T-helper 2 cell (primary cell): ENCODE data around the gene CBLN3.
A peak's percentile ranks its signal among the peaks of the same experiment; 100 is the strongest.

Experiments
- DNase-seq, 5 experiments: peaks; one replicate each; pipeline versions ENCODE4 v3.0.0 to v3.0.0-alpha.2; 2012 to 2022

The CBLN3 gene

GRCh38 chr14:24425704-24426103 is 3.8 kb downstream of the CBLN3 start:
- peak in 1 of 5 experiments; percentile 49 for DNase-seq

DNA sequence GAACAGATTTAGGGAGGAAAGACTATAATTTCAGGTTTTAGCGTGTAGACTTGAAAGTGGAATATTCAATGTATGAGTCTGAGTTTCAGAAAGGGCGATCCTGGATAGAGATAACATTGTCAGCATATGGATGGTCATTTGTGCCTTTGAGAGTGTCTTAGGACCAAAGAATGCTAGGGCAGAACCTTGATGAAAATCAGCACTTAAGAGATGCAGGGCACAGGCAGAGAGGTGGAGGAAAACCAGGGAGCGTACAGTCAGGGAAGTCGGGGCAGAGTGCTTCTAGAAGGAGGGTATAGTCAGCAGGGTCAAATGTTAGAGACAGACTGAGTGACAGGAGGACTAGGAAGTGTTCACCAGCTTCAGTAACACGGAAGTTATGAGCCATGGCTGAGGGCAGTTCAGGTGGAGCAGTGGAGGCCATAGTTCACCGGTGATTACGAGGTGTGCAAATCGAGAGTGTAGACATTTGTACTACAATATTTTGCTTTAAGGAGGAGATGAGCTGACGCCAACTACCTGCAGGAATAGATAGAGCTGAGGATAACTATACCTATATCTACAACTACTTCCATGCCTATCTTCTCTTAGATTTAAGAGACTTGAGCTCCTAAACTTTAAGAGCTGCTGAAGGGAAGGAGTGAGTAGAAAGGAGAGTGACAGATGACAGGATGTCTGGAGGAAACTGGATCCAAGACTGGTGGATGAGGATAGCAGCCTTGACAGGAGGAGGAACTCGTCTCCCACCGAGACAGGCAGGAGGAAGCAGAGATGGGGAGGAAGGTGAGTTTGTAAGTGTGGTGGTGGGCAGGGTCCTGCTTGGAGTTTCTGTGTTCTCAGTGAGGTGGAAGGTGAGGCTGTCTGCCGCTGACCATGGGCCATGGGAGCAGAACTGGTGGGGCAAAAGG is 6.5 kb downstream of the CBLN3 start:
- no peak for DNase-seq

DNA sequence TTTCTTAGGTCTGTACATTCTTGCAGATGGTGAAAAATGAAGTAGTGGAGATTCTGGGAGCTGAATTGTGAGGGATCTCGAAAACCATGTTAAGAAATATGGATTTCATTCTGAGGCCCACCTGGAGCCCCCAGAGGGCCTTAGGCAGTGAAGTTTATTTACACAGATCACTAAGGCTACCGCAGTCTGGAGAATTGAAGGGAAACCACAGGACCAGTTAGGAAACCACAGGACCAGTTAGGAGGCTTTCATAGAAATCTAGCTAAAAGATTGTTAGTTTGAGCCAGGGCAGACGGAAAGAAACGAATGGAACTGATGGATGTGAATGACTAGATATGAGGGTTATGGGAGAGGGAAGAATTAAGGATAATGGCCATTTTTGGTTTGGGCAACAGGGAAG is 7.2 kb downstream of the CBLN3 start:
- DNase-seq = peak in 1 of 5 experiments; percentile 51

DNA sequence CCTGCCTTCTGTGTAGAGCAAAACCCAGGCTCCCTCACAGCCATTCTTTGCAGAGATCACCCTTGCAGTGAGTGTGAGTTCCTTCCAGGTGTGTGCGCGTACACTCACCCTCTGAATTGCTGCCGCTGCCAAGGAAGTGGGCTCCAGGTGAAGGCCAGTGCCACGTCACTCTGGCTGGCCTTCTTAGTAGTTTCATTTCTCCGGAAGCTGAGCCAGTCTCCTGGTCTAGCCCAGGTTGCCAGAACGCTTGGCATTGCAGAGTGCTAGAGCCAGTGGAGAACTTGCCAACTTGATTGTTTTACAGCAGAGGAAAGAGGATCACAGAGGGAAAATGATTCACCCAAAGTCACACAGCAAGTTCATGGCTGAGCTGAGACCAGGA is 11.0 kb downstream of the CBLN3 start:
- no peak for DNase-seq

GRCh38 chr14:24417832-24418491 is 11.5 kb downstream of the CBLN3 start:
- DNase-seq = no peak

GRCh38 chr14:24416932-24417619 is 12.4 kb downstream of the CBLN3 start:
- no peak for DNase-seq

DNA sequence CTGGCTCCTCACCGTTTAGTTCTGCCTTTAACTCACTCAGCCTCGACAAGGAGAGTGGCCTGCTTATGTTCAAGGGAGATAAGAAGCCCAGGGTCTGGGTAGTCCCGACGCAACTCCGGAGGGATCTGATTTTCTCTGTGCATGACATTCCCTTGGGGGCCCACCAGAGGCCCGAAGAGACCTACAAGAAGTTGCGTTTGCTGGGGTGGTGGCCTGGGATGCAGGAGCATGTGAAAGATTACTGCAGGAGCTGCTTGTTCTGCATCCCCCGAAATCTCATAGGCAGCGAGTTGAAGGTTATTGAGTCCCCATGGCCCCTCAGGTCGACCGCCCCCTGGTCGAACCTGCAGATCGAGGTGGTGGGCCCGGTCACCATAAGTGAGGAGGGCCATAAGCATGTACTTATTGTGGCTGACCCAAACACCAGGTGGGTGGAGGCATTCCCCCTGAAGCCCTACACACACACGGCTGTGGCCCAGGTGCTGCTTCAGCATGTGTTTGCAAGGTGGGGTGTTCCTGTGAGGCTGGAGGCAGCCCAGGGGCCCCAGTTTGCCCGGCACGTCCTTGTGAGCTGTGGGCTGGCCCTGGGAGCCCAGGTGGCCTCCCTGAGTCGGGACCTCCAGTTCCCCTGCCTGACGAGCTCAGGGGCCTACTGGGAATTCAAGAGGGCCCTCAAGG is 13.1 kb downstream of the CBLN3 start:
- DNase-seq = no peak

- DNase-seq = no peak
Measured at GRCh38 chr14:24415421-24416253, 13.8 kb downstream of the CBLN3 start.

DNA sequence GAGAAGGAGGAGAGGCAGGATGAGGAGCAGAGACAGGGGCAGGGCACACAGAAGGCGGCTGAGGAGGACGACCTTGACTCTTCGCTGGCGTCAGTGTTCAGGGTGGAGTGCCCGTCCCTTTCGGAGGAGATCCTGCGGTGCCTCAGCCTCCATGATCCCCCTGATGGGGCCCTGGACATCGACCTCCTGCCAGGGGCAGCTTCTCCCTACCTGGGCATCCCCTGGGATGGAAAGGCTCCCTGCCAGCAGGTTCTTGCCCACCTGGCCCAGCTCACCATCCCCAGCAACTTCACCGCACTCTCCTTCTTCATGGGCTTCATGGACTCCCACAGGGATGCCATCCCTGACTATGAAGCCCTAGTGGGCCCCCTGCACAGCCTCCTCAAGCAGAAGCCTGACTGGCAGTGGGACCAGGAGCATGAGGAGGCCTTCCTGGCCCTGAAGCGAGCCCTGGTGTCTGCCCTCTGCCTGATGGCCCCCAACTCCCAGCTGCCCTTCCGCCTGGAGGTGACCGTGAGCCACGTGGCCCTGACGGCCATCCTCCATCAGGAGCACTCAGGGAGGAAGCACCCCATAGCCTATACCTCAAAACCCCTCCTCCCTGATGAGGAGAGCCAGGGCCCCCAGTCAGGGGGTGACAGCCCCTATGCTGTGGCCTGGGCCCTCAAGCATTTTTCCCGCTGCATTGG is 14.6 kb downstream of the CBLN3 start:
- no peak for DNase-seq

DNA sequence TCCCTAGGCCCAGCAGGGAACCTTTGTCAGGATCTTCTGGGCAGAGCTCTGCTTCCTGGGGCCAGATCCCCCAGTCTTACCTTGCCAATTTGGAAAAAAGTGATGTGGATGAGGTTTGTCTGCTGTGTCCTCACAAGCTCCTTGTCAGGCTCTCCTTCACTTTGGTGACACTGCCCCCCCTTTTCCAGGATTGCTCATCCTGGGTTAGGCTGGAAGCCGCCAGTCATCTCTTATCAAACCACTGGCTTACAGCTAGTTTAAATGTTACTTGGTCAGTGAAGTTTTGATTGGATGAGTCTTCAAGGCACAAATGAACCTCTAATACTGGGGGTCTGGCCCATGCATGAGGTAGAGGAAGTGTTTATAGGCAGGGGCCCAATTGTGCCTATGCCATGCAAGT is 15.4 kb downstream of the CBLN3 start:
- DNase-seq = no peak

DNA sequence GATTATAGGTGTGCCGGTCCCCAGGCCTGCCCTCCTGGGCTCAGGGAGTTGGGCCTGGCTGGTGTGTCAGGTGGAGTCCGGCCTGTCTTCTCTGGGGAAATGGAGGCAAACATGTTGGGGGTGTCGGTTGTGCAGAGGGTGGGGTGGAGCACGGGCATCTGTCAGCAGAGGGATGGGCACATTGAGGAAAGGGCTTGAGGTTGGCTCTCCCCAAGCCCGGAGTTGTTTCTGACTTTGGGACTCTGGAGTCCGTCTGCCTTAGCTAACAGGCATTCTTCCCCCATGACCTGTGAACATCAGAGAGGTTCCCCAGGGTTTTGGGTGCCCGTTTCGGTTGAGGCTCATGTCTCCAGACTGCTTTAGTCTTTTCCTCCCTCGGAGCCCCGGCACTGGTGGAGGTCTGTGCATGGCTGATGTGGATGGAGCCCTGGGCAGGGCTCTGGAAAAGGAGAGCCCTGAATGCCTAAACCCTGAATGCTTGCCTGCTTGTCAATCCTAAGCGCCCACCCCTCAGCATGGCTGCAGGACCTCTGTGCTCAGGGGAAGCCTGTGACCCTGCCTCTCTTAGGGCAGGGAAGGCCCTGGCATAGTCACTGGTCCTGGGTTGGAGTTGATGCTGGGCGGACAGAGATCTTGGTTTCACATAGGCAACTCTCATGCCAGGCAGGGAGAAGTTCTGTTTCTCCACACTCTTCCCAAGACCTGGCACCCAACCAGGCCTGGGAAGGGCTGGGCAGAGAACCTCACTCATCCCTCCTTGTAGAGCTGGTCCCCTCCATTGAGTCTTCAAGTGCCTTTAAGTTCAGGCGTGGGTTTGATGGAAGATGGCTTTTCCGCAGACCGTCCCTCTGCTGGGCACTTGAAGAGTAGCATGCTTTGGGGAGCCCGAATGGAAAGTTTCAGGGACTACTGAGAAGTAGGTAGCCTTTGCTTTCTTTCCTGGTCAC is 17.8 kb downstream of the CBLN3 start:
- DNase-seq = peak in 1 of 5 experiments; percentile 46

DNA sequence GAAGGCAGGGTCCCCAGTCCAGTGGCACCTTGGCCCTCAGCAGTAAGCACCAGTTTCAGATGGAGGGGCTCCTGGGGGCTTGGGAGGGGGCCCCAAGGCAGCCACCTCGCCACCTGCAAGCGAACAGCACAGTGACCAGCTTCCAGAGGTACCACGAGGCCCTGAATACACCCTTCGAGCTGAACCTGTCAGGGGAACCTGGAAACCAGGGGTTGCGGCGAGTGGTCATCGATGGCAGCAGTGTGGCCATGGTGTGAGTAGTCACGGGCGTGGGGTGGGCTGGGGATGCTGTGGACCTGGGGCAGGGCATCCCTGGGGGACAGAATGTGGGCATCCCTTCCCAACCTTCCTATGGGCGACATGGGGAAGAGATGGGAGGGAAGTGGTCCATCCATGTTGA is 19.5 kb downstream of the CBLN3 start:
- DNase-seq = no peak

DNA sequence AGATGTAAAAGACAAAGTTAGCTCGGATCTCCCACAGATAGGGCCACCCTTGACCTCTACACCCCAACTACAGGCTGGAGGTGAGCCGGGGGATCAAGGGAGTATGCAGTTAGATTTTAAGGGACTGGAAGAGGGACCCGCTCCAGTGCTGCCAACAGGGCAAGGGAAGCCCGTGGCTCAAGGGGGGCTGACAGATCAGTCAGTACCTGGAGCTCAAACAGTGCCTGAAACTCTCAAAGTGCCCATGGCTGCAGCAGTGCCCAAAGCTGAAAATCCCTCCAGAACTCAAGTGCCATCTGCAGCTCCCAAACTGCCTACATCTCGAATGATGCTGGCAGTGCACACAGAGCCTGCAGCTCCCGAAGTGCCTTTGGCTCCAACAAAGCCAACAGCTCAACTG is 20.3 kb downstream of the CBLN3 start:
- no peak for DNase-seq

DNA sequence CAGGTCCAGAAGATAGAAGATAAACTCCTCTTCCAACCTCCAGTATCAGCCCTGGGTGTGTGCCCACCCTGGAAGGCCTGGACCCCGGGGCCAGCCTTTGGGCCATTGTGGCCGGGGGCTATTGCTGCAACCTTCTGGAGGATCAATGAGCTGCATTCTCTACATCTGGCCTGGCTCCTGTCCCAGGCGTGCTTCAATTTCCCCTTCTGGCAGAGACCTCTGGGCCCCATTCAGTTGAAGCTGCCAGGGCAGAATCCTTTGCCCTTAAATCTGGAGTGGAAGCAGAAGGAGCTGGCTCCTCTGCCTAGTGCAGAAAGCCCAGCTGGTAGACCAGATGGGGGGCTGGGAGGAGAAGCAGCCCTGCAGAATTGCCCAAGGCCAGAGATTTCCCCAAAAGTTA is 20.7 kb downstream of the CBLN3 start:
- DNase-seq = no peak

GRCh38 chr14:24407608-24408325 is 21.7 kb downstream of the CBLN3 start:
- no peak for DNase-seq

- DNase-seq = no peak
Measured at GRCh38 chr14:24406416-24406815, 23.1 kb downstream of the CBLN3 start.

GRCh38 chr14:24404814-24405213 is 24.7 kb downstream of the CBLN3 start:
- DNase-seq = no peak

GRCh38 chr14:24403294-24403998 is 26.0 kb downstream of the CBLN3 start:
- DNase-seq = no peak
